Amniotic epithelial cell (primary cell): ENCODE data around the gene JAGN1.
A peak's percentile ranks its signal among the peaks of the same experiment; 100 is the strongest.
"Not testable (repeated sequence)": the region's sequence is repeated elsewhere in the genome, so short reads cannot be mapped to it uniquely, and the experiment has no call there.

Source experiments
- DNase-seq: peaks from one replicate; pipeline ENCODE4 v3.0.0-alpha.2; 2010; ENCODE audit warnings: low read depth

Gene JAGN1

DNA sequence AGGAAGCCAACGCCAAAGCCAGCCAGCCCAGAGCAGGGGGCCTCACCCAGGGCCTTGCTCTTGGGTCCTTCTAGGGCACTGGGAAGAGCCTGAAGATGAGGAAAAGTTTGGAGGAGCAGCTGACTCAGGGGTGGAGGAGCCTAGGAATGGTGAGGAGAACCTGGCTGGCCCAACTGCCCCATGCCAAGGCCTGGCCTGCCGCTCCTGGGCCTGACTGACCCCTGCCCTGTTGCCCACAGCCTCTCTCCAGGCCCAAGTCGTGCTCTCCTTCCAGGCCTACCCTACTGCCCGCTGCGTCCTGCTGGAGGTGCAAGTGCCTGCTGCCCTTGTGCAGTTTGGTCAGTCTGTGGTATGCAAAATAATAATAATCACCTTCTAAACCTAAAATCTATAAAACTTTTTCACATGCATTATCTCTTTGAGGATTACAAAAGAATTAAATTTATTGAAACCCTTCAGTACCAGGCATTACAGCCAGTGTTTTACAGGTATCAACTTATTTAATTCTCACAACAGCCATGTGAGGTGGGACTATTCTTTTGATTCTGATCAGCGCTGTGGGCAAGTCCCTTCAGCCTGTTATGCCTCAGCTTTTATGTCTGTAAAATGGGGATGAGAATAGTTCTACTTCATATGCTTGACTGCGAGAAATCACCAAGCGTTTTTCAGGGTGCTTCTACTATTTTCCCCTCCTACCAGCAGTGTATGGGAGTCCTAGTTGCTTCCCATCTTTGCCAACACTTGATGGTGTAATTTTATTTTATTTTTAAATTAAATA lies 28.0 kb downstream of the JAGN1 start:
- DNase-seq: no peak

DNA sequence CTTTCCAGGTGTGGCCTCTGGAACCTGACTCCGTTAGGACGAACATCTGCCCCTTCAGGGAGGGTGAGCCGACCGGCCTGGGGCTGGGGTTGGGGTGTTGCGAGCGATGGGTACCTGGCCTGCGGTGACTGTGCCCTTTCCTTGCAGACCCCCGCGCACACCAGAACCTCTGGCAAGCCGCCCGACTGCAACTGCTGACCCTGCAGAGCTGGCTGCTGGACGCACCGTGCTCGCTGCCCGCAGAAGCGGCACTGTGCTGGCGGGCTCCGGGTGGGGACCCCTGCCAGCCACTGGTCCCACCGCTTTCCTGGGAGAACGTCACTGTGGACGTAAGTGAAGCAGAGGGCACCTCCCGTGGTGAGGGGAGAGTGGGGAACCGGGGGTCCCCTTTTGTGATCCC lies 37.7 kb downstream of the JAGN1 start:
- no peak for DNase-seq

DNA sequence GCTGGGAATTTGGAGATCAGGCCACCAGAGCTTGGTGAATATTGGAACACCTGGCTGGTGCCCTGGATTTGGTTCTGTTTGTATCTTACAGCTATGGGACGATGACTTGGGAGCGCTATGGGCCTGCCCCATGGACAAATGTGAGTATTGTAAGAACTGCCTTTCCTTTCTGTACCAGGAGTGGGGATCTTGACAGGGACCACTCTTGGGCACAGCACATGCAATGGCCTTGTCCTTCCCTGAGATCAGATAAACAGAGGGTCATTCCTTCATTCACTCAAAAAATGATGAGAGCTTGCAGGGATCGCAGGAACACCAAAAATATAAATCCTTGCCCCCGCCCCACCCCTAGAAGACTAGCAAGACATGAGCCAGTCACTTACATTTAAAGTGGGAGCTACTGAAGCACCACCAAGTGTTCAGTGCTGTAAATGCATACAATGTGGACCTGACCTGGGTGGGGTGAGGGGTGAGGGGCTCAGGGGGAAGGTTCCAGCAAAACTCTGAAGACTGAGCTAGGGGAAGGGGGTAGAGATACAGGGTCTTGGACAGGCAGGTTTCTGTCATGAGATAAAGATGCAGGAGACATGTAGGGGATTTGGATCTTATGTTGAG lies 40.5 kb downstream of the JAGN1 start:
- DNase-seq: peak; percentile 20

DNA sequence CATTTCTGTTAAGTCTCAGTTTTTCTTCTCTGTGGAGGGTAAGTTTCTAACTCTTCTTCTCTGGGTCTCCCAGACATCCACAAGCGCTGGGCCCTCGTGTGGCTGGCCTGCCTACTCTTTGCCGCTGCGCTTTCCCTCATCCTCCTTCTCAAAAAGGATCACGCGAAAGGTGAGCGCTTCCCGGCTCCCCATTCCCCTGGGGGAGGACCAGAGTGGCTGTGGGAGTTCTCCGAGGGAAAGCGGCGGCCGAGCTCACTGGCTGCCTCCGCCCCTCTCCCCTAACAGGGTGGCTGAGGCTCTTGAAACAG lies 42.1 kb downstream of the JAGN1 start:
- no peak for DNase-seq

DNA sequence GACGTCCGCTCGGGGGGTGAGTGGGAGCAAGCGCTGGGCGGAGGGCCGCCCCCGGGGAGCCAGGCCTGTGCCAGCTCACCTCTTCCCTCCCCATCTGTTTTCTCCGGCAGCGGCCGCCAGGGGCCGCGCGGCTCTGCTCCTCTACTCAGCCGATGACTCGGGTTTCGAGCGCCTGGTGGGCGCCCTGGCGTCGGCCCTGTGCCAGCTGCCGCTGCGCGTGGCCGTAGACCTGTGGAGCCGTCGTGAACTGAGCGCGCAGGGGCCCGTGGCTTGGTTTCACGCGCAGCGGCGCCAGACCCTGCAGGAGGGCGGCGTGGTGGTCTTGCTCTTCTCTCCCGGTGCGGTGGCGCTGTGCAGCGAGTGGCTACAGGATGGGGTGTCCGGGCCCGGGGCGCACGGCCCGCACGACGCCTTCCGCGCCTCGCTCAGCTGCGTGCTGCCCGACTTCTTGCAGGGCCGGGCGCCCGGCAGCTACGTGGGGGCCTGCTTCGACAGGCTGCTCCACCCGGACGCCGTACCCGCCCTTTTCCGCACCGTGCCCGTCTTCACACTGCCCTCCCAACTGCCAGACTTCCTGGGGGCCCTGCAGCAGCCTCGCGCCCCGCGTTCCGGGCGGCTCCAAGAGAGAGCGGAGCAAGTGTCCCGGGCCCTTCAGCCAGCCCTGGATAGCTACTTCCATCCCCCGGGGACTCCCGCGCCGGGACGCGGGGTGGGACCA lies 42.6 kb downstream of the JAGN1 start:
- DNase-seq: peak; percentile 72

DNA sequence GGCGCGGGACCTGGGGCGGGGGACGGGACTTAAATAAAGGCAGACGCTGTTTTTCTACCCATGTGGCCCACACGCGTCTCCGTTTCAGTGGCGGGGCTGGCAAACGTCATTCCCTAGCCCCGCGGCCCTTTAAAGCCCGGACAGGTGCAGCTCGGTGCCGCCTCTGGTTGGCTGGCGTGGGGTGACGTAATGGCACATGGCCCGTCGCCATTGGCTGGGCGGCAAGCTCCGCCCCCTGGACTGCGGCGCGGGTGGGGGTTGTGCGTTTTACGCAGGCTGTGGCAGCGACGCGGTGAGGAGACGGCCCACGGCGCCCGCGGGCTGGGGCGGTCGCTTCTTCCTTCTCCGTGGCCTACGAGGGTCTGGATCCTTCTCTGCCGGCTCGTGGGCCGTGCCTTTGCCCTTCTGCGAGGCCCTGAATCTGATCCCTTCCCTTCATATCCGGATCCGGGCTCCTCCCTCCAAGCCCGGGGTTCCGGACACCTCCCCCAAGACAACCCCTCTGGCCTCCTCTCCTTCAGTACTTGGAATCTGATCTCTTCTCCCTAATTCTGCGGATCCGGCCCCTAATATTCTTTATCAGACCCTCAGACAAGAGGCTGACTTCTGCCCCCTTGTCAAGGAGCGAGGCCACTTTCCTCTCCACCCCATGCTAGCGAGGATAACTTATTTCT lies 43.3 kb downstream of the JAGN1 start, which contains the start of gene CRELD1:
CRELD1 (plus strand) TSS at position 274 of the 674 bp plus-strand sequence. CDS start 605 bp downstream, outside the sequence.
- peak; percentile 90 for DNase-seq

DNA sequence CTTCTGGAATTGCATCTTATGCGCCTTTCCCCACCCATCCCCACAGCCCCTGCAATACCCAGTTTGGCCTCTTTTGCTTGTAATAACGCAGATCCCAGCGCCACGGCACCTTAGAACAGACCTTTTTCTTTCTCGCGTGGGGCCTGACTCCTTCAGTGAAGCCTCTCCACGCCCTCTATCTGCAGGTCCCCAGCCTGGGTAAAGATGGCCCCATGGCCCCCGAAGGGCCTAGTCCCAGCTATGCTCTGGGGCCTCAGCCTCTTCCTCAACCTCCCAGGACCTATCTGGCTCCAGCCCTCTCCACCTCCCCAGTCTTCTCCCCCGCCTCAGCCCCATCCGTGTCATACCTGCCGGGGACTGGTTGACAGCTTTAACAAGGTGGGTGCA lies 43.8 kb downstream of the JAGN1 start:
- DNase-seq: peak; percentile 48

DNA sequence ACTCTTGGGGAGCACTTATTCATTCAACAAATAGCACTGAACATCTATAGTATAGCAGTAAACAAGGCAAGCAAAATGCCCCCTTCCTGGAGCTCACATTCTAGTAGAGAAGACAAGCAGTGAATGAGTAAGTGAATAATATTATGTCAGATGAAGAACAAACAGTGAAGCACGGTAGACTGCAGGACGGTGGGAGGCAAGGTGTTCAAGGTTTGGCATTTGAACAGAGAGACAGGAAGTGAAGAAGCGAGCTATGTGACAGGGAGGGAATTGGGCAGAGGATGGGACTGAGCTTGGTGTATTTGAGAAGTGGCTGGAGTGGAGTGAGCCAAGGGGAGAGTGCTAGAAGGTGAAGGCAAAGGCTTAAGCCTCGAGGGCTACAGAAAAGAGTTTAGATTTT lies 44.6 kb downstream of the JAGN1 start:
- no peak for DNase-seq

DNA sequence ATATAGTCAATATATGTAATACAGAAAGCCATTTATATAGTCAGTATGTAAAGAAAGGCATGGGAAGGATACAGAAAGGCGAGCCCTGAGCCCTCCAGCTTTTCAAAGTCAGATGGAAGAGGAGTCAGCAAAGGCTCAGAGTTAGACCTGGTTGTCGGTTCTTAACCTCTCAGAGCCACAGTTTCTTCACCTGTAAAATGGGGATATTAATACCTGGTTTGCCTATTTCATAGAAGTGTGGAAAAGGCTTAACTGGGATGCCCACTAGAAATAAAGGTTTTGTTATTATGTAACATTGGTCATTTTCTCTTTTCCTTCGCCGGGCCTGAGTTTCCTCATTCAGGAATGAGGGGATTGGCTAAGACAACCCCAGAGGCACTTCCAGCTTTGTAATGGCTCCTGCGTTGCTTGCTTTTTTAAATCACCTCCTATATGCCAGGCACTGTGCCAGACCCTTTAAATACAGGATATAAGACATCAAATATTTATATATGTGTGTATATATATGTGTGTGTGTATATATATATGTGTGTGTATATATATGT lies 45.6 kb downstream of the JAGN1 start:
- no peak for DNase-seq

DNA sequence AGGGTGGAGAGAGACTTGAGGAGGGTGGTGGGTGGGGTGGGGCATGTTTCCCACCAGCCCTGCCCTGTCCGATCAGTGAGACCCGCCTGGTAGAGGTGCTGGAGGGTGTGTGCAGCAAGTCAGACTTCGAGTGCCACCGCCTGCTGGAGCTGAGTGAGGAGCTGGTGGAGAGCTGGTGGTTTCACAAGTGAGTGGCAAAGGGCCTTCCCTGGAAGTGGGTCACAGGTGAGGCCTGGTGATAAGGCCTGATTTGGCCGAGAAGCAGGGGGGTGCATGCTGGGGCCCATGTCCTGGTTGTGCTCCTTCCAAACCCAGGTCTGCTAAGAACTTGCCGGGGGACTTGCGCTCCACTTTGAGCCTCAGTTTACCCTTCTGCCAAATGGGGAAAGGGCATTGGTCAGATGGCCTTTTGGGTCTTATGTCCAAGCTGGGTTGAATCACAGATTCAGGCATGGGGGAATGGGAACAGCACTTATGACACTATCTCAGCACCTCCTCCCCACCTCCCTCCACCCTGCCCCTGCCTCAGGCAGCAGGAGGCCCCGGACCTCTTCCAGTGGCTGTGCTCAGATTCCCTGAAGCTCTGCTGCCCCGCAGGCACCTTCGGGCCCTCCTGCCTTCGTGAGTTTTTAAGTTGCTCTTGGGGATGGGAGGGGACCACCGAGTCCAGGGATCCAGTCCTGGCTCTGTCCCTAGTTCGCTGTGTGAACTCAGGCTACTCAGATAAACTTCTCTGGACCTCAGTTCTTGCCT lies 47.3 kb downstream of the JAGN1 start:
- no peak for DNase-seq

DNA sequence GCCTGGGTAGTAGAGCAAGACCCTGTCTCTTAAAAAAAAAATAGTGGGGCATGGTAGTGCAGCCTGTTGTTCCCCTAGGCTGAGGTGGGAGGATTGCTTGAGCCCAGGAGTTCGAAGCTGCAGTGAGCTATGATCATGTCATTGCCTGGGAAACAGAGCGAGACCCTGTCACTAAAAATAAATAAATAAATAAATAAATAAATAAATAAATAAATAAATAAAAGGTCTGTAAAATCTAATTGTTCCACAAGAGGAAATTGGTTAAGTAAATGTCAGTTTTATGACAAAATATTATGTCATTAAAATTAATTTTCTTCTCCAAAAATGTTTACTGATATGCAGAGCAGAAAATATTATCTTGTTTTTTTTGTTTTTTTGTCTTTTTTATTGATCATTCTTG lies 48.6 kb downstream of the JAGN1 start:
- DNase-seq: no peak

DNA sequence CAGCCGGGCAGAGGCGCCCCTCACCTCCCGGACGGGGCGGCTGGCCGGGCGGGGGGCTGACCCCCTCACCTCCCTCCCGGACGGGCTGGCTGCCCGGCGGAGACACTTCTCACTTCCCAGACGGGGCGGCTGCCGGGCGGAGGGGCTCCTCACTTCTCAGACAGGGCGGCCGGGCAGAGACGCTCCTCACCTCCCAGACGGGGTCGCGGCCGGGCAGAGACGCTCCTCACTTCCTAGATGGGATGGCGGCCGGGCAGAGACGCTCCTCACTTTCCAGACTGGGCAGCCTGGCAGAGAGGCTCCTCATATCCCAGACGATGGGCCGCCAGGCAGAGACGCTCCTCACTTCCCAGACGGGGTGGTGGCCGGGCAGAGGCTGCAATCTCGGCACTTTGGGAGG lies 49.5 kb downstream of the JAGN1 start:
- not testable (repeated sequence) for DNase-seq

DNA sequence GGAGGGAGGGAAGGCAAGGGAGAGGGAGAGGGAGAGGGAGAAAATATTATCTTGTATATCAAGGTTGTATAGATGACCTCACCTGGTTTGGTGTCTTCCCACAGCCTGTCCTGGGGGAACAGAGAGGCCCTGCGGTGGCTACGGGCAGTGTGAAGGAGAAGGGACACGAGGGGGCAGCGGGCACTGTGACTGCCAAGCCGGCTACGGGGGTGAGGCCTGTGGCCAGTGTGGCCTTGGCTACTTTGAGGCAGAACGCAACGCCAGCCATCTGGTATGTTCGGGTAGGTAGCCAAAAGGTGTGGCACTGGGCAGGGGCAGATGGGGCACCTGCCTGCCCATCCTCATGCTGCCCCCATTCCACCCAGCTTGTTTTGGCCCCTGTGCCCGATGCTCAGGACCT lies 50.3 kb downstream of the JAGN1 start:
- no peak for DNase-seq

DNA sequence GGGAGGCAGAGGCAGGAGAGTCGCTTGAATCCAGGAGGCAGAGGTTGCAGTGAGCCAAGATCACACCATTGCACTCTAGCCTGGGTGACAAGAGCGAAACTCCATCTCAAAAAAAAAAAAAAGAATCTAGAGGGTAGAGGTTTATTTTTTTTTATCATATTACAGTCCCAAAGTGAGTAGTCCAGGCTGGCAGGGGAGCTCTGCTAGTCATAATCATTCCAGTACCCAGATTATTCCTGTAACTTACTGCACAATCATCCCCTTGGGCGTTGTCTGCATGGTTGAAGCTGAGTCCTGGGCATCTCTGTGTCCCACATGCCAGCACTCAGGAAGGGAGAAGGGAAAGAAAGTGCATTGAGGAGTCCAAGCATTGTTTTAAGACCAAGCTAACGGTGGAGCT lies 51.8 kb downstream of the JAGN1 start:
- DNase-seq: no peak

DNA sequence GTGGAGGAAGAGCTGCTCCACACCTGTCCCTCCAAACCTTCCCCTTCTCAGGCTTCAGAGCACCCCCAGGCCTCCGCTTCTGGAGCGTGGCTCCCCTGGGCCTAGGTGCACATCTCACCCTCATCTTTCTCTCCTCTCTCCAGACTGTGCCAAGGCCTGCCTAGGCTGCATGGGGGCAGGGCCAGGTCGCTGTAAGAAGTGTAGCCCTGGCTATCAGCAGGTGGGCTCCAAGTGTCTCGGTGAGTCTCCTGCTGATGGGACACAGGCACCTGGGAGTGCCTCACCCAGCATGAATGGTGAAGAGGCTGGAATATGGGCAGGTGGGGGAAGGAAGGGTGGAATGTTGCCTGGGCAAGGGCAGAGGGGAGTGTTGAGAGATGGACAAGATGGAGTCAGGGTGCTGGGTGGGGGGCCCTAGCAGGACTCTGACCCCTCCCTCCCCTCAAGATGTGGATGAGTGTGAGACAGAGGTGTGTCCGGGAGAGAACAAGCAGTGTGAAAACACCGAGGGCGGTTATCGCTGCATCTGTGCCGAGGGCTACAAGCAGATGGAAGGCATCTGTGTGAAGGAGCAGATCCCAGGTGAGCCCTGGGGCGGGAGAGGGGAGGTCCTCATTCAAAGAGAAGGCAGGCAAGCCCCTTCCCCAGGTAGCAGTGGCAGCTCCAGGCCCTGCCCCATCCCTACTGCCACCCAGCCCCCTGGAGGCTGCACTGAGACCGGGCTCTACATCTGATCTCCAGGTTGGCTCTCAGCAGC lies 52.7 kb downstream of the JAGN1 start:
- no peak for DNase-seq
